Progenitor cell of endocrine pancreas (in vitro differentiated cells): Measurements from ENCODE around the gene CYP2W1. TPM values are rescaled to one million over a fixed set of nuclear protein-coding genes. Genes with fewer than 3 reads are reported as not detected.

Experiments used
- DNase-seq: peaks from one replicate; pipeline ENCODE4 v3.0.0; 2021; ENCODE audit warnings: low spot score; ENCODE audit not compliant: unreplicated experiment
- H3K27ac Mint-ChIP-seq: 2 replicates; pipeline ENCODE4 v1.8.0; 2021; ENCODE audit warnings: mild to moderate bottlenecking, moderate library complexity, mixed read lengths
- H3K27me3 Mint-ChIP-seq: 2 replicates; pipeline ENCODE4 v1.8.0; 2021; ENCODE audit warnings: mixed read lengths
- H3K36me3 Mint-ChIP-seq: 2 replicates; pipeline ENCODE4 v1.8.0; 2022; ENCODE audit warnings: mixed read lengths; ENCODE audit not compliant: insufficient read depth
- H3K4me1 Mint-ChIP-seq: 2 replicates; pipeline ENCODE4 v1.8.0; 2021; ENCODE audit warnings: low read depth, mixed read lengths
- H3K4me3 Mint-ChIP-seq: 2 replicates; pipeline ENCODE4 v1.8.0; 2021; ENCODE audit warnings: low read depth, mild to moderate bottlenecking, moderate library complexity, mixed read lengths
- H3K9me3 Mint-ChIP-seq: 2 replicates; pipeline ENCODE4 v1.8.0; 2021; ENCODE audit warnings: low read depth, mixed read lengths
- CTCF ChIP-seq: fragments of 200-600 bp; sonication (generic); IDR thresholded peaks from one replicate; pipeline ENCODE4 v1.5.0; 2021; ENCODE audit warnings: antibody characterized with exemption, mild to moderate bottlenecking; ENCODE audit not compliant: unreplicated experiment
- total RNA-seq: library from RNA; stranded (reverse); gene quantifications from 2 replicates; pipeline ENCODE4 v1.2.1, GENCODE V29; 2021

CYP2W1 gene
- total RNA-seq, 1 donor from 2014 or later = 1.2 TPM

- Mint-ChIP-seq H3K27ac (peak overlapping the region; percentile 98), H3K27me3 (no peaks in the 10 kb centered on the region), H3K4me3 (no peak overlapping the region), H3K36me3 (no peaks in the 10 kb centered on the region), H3K9me3 (no peaks in the 10 kb centered on the region), H3K4me1 (peaks cover 27% of the 10 kb centered on the region)
- no peak for TF ChIP-seq CTCF
- no peak for DNase-seq
Measured at GRCh38 chr7:979886-980571, 3.0 kb upstream of the CYP2W1 start.

GRCh38 chr7:981793-982510 is 1.0 kb upstream of the CYP2W1 start:
- H3K36me3 Mint-ChIP-seq = no peaks in the 10 kb centered on the region

GRCh38 chr7:982511-983003 is 424 bp upstream of the CYP2W1 start:
- H3K27ac Mint-ChIP-seq = no peak overlapping the region
- no peaks in the 10 kb centered on the region for H3K36me3 Mint-ChIP-seq
- no peaks in the 10 kb centered on the region for H3K27me3 Mint-ChIP-seq
- TF ChIP-seq CTCF = no peak
- H3K4me1 Mint-ChIP-seq = peaks cover 17% of the 10 kb centered on the region
- H3K9me3 Mint-ChIP-seq = no peaks in the 10 kb centered on the region
- DNase-seq = no peak
- no peak overlapping the region for H3K4me3 Mint-ChIP-seq

More at GRCh38 chr7:981793-982510, 1.0 kb upstream of the CYP2W1 start:
- Mint-ChIP-seq H3K27ac (no peak overlapping the region), H3K4me1 (peaks cover 22% of the 10 kb centered on the region), H3K27me3 (no peaks in the 10 kb centered on the region), H3K9me3 (no peaks in the 10 kb centered on the region), H3K4me3 (no peak overlapping the region)
- no peak for DNase-seq
- no peak for TF ChIP-seq CTCF

GRCh38 chr7:983616-984071 is 663 bp downstream of the CYP2W1 start:
- no peak for DNase-seq
- TF ChIP-seq CTCF = no peak
- Mint-ChIP-seq H3K4me1 (peaks cover 6% of the 10 kb centered on the region), H3K4me3 (no peak overlapping the region), H3K9me3 (no peaks in the 10 kb centered on the region), H3K36me3 (no peaks in the 10 kb centered on the region), H3K27me3 (no peaks in the 10 kb centered on the region), H3K27ac (no peak overlapping the region)

GRCh38 chr7:984361-985126 is 1.6 kb downstream of the CYP2W1 start:
- Mint-ChIP-seq H3K9me3 (no peaks in the 10 kb centered on the region), H3K4me3 (no peak overlapping the region), H3K36me3 (no peaks in the 10 kb centered on the region), H3K4me1 (peaks cover 3% of the 10 kb centered on the region), H3K27me3 (no peaks in the 10 kb centered on the region), H3K27ac (no peak overlapping the region)
- no peak for TF ChIP-seq CTCF
- no peak for DNase-seq
